ENCODE data around the gene NOPCHAP1.
"Not testable (repeated sequence)": the region's sequence is repeated elsewhere in the genome, so short reads cannot be mapped to it uniquely, and the experiment has no call there.

Gene NOPCHAP1

GRCh38 chr12:104966677-104967076, 19.4 kb upstream of the NOPCHAP1 start:
- DNase-seq, result no peak

DNA sequence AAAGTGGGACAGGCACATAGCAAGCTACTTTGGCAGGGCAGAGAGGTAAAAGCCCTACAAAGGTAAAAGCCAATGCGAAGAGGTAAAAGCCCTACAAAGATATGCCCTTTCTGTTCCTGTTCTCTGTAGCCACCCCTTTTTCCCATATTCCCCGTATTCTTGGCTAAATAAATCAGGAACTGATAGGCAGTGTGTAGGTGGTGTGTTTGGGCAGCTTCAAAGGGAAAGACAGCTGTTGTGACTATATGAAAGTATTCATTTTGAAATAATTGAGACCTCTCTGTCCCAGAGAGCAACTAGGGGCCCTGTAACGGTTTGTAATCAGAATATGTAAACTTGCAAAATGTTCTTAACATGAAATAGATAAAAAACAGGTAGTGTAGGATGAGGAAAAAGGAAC, 16.8 kb upstream of the NOPCHAP1 start:
- no peak for DNase-seq

GRCh38 chr12:104971306-104971705, 14.8 kb upstream of the NOPCHAP1 start:
- no peak for DNase-seq

DNA sequence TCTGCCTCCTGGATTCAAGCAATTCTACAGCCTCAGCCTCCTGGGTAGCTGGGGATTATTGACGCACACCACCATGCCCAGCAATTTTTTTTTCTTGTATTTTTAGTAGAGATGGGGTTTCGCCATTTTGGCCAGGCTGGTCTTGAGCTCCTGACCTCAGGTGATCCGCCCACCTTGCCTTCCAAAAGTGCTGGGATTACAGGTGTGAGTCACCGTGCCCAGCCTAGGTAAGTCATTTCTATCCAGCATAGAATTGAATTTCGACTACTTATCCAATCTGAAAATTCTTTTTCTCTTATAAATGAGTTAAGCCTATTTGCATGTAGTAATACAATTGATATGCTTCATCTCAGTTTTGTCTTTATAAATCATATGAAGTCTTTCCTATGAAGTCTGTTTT, 12.9 kb upstream of the NOPCHAP1 start:
- DNase-seq, result no peak

GRCh38 chr12:104974626-104975290, 11.4 kb upstream of the NOPCHAP1 start:
- DNase-seq, result no peak

DNA sequence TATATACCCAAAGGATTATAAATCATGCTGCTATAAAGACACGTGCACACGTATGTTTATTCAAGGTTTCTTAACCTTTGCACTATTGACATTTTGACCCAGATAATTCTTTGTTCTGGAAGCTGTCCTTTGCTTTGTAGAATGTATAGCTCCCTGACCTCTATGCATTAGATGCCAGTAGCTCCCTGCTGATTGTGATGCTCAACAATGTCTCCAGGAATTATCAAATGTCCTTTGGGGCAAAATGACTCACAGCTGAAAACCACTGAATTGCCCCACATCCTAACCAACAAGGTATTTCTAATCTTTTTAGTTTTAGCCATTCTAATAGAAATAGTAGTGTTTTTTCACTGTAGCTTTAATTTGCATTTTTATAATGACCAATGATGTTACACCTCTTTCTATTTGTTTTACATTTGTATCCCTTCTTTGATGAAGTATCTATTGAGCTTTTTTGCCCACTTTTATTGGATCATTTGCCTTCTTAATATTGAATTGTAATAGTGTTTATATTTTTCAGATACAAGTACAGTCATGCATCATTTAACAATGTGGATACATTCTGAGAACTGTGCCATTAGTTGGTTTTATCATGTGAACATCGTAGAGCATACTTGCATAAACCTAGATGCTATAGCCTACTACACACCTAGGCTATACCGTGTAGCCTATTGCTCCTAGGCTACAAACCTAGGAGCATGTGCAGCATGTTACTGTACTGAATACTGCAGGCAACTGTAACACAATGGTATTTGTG, 10.4 kb upstream of the NOPCHAP1 start:
- no peak for DNase-seq

DNA sequence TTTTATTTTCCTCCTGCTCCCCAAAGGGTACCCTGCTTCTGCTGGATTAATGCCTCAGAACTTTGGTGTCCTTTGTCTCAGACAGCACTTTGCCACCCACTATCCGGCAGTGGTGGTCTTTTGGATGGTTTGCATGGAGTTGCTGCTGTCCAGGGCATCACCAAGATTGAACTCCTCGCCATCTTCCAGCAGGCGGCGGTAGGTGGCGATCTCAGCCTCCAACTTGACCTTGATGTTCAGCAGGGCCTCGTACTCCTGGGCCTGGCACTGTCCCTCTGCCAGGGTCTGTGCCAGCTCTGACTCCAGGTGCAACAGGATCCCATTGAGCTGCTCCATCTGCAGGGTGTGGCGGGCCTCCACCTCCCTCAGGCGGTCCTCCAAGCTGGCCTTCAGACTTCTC, 9.4 kb upstream of the NOPCHAP1 start:
- DNase-seq, result no peak

DNA sequence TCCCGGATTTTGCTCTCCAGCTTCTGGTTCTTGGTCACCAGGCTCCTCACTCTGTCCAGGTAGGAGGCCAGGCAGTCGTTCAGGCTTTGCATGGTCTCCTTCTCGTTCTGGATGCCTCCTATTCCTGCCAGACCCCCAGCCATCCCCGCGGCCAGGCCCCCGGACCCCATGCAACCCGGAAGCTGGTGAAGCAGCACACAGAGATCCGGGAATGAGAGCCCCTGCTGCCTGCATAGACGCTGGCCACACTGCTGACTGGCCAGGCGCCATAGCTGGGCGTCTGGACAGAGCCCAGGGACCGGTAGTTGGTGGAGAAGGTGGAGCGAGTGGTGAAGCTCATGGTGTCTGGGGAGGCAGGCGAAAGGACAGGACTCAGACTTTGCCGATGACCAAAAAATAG, 8.4 kb upstream of the NOPCHAP1 start:
- not testable (repeated sequence) for DNase-seq

DNA sequence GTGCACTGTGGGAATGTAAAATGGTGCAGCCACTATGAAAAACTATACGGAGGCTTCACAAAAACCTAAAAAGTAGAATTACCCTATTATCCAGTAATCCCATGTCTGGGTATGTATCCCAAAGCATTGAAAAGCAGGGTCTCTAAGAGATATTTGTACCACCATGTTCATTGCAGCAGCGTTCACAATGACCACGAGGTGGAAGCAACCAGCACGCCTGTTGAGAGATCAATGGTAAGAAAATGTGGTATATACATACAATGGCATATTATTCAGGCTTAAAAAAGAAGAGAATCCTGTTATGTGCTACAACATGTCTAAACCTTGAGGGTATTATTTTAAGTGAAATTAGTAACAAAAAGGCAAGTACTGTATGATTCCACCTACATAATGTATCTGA, 910 bp upstream of the NOPCHAP1 start:
- DNase-seq, result no peak

DNA sequence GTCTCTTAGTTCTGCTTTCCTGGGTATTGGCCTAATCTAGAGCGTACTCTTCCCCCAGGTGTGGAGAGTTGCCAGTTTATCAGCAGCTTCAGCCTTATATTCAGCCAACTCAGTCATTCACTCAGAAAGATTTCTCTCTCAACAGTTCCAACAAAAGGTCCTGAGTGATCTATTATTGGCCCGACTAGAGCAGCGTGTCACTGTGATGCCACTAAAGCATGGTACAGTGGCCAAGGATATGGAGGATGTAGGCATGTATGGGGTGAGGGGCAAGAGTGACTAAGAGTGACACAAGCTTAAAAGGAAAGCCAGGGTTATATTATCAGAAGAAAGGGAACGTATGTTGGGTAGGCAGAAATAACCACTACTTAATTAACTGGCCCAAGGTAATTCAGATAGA, 4.8 kb downstream of the NOPCHAP1 start:
- DNase-seq, result no peak

DNA sequence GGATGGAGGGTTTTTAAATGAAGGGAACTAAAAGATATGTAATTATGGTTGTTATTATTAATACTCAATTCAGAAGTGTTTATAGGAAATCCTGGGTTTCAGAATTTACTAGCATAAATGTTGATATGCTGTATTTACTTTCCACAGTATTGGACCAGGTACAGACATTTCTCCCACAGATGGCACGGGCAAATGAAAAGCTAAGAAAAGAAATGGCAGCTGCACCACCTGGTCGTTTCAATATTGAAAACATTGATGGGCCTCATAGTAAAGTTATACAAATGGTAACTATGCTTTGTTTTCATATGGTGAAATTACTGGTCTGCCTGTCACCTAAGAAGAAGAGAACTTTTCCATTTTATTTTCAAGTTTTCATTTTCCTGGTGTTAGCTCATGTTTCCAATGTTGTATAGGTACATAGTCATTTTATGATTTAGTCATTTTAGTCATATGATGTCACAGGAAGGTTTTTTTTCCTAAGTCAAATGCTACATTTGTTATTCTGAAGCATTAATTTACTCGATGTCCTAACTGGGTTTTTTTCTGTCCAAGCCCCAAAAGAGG, 5.5 kb downstream of the NOPCHAP1 start:
- no peak for DNase-seq

DNA sequence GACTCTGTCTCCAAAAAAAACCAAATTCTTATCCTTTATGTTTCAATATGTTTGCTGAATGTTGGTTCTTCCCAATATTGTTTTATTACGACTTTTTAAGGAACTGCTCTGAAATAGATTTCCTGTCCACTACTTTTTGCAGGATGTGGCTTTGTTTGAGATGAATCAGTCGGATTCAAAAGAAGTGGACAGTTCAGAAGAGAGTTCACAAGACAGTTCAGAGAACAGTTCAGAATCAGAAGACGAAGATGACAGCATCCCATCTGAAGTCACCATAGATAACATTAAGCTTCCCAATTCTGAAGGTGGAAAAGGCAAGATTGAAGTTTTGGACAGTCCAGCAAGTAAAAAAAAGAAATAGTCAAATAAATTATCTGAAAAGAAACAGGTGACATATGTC, 8.2 kb downstream of the NOPCHAP1 start:
- no peak for DNase-seq

- no peak for DNase-seq
Observed at GRCh38 chr12:104997541-104997940, 11.4 kb downstream of the NOPCHAP1 start.

GRCh38 chr12:104998423-104999346, 12.6 kb downstream of the NOPCHAP1 start:
- DNase-seq, result peak; percentile 90

DNA sequence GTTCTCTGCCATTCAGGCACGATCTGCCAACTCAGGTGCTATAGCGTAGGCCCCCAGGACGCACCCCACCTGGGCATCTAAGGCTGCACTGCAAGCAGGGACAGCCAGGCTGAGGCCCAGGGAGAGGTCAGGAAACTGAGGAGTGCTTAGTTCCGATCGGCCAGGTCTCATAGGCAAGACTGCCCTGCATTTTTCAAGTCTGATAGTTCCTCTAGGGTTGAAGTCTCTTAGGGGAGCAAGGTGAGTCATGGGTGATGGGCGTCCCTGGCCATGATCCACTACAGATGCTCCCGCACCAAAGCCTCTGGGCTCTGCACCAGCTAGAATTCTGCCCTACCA, 13.2 kb downstream of the NOPCHAP1 start:
- no peak for DNase-seq

- no peak for DNase-seq
Observed at GRCh38 chr12:105001476-105001875, 15.4 kb downstream of the NOPCHAP1 start.

GRCh38 chr12:105013892-105014291, 27.8 kb downstream of the NOPCHAP1 start:
- no peak for DNase-seq

GRCh38 chr12:105014603-105015002, 28.5 kb downstream of the NOPCHAP1 start:
- no peak for DNase-seq

GRCh38 chr12:105015543-105015942, 29.4 kb downstream of the NOPCHAP1 start:
- DNase-seq, result no peak

GRCh38 chr12:105018012-105018411, 31.9 kb downstream of the NOPCHAP1 start:
- no peak for DNase-seq

- DNase-seq, result peak; percentile 65
Observed at GRCh38 chr12:105018776-105019175, 32.7 kb downstream of the NOPCHAP1 start.

- peak; percentile 37 for DNase-seq
Observed at GRCh38 chr12:105020241-105020962, 34.3 kb downstream of the NOPCHAP1 start.

DNA sequence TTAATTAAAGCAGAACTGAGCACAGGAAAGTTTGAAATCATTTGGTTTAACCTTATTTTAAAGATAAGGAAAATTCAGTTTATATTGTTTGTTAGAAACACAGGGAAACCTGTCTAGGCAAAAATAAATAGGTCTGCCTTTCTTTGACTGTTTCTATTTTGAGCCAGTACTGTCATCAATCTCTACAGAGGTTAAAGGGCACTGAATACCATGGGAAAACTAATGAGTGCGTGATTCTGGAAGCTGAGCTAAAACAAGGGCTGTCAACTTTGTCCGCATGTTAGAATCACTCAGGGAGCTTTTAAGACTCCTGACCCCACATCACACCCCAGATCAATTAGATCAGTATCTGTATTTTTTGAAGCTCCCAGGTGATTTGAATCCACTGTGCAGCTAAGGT, 38.8 kb downstream of the NOPCHAP1 start:
- no peak for DNase-seq

All from NCI-H1092 treated with DMSO at 0.1 percent for 48 hours (cell line).